ENCODE data around the gene MAFG.

GRCh38 chr17:81909966-81910839 lies 17.3 kb downstream of the MAFG start:
- TF ChIP-seq CTCF (conservative IDR thresholded peaks at IDR 0.05; ENCODE audit: low read length) (no peak), EZH2phosphoT487 (IDR thresholded peaks at IDR 0.05; ENCODE audit: borderline replicate concordance, low read depth, low read length) (no peak)

All from OCI-LY7 (cell line).